Measurements from ENCODE around the gene MAML3. TPM values are rescaled to one million over a fixed set of nuclear protein-coding genes. Genes with fewer than 3 reads are reported as not detected.

The MAML3 gene
- total and polyA plus RNA-seq, 2 of the 13 experiments (the other 11 are each of a cell fraction or from before 2014, with no cell fraction given), result 0.05 to 0.13 TPM

GRCh38 chr4:139689093-139689722 lies 464.8 kb downstream of the MAML3 start (continued):
- TF ChIP-seq, protein P1, sequence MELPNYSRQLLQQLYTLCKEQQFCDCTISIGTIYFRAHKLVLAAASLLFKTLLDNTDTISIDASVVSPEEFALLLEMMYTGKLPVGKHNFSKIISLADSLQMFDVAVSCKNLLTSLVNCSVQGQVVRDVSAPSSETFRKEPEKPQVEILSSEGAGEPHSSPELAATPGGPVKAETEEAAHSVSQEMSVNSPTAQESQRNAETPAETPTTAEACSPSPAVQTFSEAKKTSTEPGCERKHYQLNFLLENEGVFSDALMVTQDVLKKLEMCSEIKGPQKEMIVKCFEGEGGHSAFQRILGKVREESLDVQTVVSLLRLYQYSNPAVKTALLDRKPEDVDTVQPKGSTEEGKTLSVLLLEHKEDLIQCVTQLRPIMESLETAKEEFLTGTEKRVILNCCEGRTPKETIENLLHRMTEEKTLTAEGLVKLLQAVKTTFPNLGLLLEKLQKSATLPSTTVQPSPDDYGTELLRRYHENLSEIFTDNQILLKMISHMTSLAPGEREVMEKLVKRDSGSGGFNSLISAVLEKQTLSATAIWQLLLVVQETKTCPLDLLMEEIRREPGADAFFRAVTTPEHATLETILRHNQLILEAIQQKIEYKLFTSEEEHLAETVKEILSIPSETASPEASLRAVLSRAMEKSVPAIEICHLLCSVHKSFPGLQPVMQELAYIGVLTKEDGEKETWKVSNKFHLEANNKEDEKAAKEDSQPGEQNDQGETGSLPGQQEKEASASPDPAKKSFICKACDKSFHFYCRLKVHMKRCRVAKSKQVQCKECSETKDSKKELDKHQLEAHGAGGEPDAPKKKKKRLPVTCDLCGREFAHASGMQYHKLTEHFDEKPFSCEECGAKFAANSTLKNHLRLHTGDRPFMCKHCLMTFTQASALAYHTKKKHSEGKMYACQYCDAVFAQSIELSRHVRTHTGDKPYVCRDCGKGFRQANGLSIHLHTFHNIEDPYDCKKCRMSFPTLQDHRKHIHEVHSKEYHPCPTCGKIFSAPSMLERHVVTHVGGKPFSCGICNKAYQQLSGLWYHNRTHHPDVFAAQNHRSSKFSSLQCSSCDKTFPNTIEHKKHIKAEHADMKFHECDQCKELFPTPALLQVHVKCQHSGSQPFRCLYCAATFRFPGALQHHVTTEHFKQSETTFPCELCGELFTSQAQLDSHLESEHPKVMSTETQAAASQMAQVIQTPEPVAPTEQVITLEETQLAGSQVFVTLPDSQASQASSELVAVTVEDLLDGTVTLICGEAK (IDR thresholded peaks at IDR 0.05), result no peak
- TF ChIP-seq, protein P1 (CRISPR knock-in tag; IDR thresholded peaks at IDR 0.05), result no peak
- TF ChIP-seq ZKSCAN1 (IDR thresholded peaks at IDR 0.05; ENCODE audit: low read length) (no peak), ZNF275 (CRISPR knock-in tag; IDR thresholded peaks at IDR 0.05; ENCODE audit: borderline replicate concordance) (no peak), ZNF546 (CRISPR knock-in tag; conservative IDR thresholded peaks at IDR 0.05) (0 out of 2 replicates have a peak, but pooled peaks have one; percentile 20), RFXAP (CRISPR knock-in tag; IDR thresholded peaks at IDR 0.05; ENCODE audit: borderline replicate concordance) (0 out of 2 replicates have a peak, but pooled peaks have one; percentile 29), ZNF776 (CRISPR knock-in tag; IDR thresholded peaks at IDR 0.05) (no peak), KLF15 (CRISPR knock-in tag; IDR thresholded peaks at IDR 0.05; ENCODE audit: borderline replicate concordance) (no peak), GTF2F1 (IDR thresholded peaks at IDR 0.05; ENCODE audit: low read length) (no peak), ZFP91 (CRISPR knock-in tag; IDR thresholded peaks at IDR 0.05; ENCODE audit: borderline replicate concordance) (no peak), ZNF619 (CRISPR knock-in tag; IDR thresholded peaks at IDR 0.05) (no peak), PITX1 (CRISPR knock-in tag; IDR thresholded peaks at IDR 0.05) (peak; percentile 92), ZBTB20 (CRISPR knock-in tag; IDR thresholded peaks at IDR 0.05; ENCODE audit: borderline replicate concordance, low read depth) (peak; percentile 69; the same call in 1 of the 2 replicates), NAIF1 (CRISPR knock-in tag; IDR thresholded peaks at IDR 0.05; ENCODE audit: borderline replicate concordance) (no peak), ZNF354B (CRISPR knock-in tag; IDR thresholded peaks at IDR 0.05) (no peak), SMAD9 (CRISPR knock-in tag; IDR thresholded peaks at IDR 0.05) (no peak), ZNF678 (CRISPR knock-in tag; IDR thresholded peaks at IDR 0.05) (no peak), HNRNPUL1 (IDR thresholded peaks at IDR 0.05; ENCODE audit: low read depth, low read length) (no peak), BHLHE40 (IDR thresholded peaks at IDR 0.05; ENCODE audit: low read length) (no peak)

Measured in HepG2 (cell line).